ENCODE measurements around the gene MACROH2A1. TPM values are rescaled to one million over a fixed set of nuclear protein-coding genes. Genes with fewer than 3 reads are reported as not detected.

MACROH2A1 gene
- total RNA-seq, 1 experiment from 2014 or later = 349 TPM

GRCh38 chr5:135289651-135290050 is 109.4 kb downstream of the MACROH2A1 start:
- DNase-seq (ENCODE audit: low read depth) = no peak

DNA sequence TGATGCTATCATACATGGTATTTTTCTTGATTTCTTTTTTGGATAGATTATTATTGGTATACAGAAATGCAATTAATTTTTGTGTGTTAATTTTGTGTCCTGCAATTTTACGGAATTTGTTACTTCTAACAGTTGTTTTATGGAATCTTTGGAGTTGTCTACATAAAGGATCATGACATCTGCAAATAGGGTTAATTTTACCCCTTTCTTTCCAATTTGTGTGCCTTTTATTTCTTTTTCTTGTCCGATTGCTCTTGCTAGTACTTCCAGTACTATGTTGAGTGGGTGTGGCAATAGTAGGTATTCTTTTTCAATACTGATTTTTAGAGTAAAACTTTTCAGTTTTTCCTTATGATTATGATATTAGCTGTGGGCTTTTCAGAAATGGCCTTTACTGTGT is 111.5 kb downstream of the MACROH2A1 start:
- DNase-seq (ENCODE audit: low read depth) = no peak

Other genes starting within 250 kb of the MACROH2A1 start
- not detected in 2 replicates for gene DCANP1, start 48.1 kb upstream of the MACROH2A1 start, total RNA-seq (2014; rRNA removed; shearing (Covaris generic))
- gene TIFAB, start 53.1 kb upstream of the MACROH2A1 start, total RNA-seq (2014; rRNA removed; shearing (Covaris generic)) = not detected in 2 replicates
- not detected in 2 replicates for gene NEUROG1, start 136.7 kb upstream of the MACROH2A1 start, total RNA-seq (2014; rRNA removed; shearing (Covaris generic))
- 0.62 TPM in 1 of 2 replicates, not detected in the other for gene CXCL14, start 179.8 kb upstream of the MACROH2A1 start, total RNA-seq (2014; rRNA removed; shearing (Covaris generic))